Neural crest cell (in vitro differentiated cells): ENCODE results near the gene CYP26A1. TPM values are rescaled to one million over a fixed set of nuclear protein-coding genes. Genes with fewer than 3 reads are reported as not detected.

ENCODE experiments used
- DNase-seq: peaks from one replicate; pipeline ENCODE4 v3.0.0; 2021; ENCODE audit warnings: low read depth, mixed read lengths, low spot score
- H3K27ac Mint-ChIP-seq: one replicate; pipeline ENCODE4 v1.8.0; 2021; ENCODE audit warnings: mild to moderate bottlenecking, mixed read lengths; ENCODE audit not compliant: unreplicated experiment
- H3K27me3 Mint-ChIP-seq: 2 replicates; pipeline ENCODE4 v1.8.0; 2021; ENCODE audit warnings: low read depth, mild to moderate bottlenecking, mixed read lengths
- H3K36me3 Mint-ChIP-seq: 2 replicates; pipeline ENCODE4 v1.8.0; 2021; ENCODE audit warnings: low read depth, mild to moderate bottlenecking, mixed read lengths
- H3K4me1 Mint-ChIP-seq: 2 replicates; pipeline ENCODE4 v1.8.0; 2021; ENCODE audit warnings: mixed read lengths
- H3K4me3 Mint-ChIP-seq: one replicate; pipeline ENCODE4 v1.8.0; 2021; ENCODE audit warnings: mild to moderate bottlenecking, mixed read lengths
- H3K9me3 Mint-ChIP-seq: 2 replicates; pipeline ENCODE4 v1.8.0; 2021; ENCODE audit warnings: mixed read lengths
- CTCF ChIP-seq: fragments of 200-600 bp; sonication (generic); conservative IDR thresholded peaks from 2 replicates; pipeline ENCODE4 v1.5.0; 2021; ENCODE audit warnings: antibody characterized with exemption, mild to moderate bottlenecking
- total RNA-seq: library from RNA; stranded (reverse); gene quantifications from 2 replicates; pipeline ENCODE4 v1.2.1, GENCODE V29; 2021

CYP26A1 gene
- total RNA-seq, 1 donor from 2014 or later, result 0.23 TPM

- Mint-ChIP-seq H3K27ac (no peak overlapping the region), H3K27me3 (peaks cover 6% of the 10 kb centered on the region), H3K36me3 (peaks cover 9% of the 10 kb centered on the region), H3K4me3 (no peak overlapping the region), H3K4me1 (no peaks in the 10 kb centered on the region), H3K9me3 (peaks cover 5% of the 10 kb centered on the region)
- no peak for TF ChIP-seq CTCF
- DNase-seq, result no peak
These were observed 47.6 kb downstream of the CYP26A1 start for GRCh38 chr10:93121311-93121710.

GRCh38 chr10:93123766-93124165, 50.1 kb downstream of the CYP26A1 start:
- H3K9me3 Mint-ChIP-seq, result peaks cover 13% of the 10 kb centered on the region
- H3K36me3 Mint-ChIP-seq, result peaks cover 10% of the 10 kb centered on the region
- no peak overlapping the region for H3K4me3 Mint-ChIP-seq
- DNase-seq, result no peak
- TF ChIP-seq CTCF, result no peak
- no peak overlapping the region for H3K27ac Mint-ChIP-seq
- H3K4me1 Mint-ChIP-seq, result no peaks in the 10 kb centered on the region
- peaks cover 6% of the 10 kb centered on the region for H3K27me3 Mint-ChIP-seq

GRCh38 chr10:93124580-93125318, 51.1 kb downstream of the CYP26A1 start:
- TF ChIP-seq CTCF, result no peak
- H3K36me3 Mint-ChIP-seq, result peaks cover 12% of the 10 kb centered on the region
- DNase-seq, result no peak

GRCh38 chr10:93125966-93126365, 52.3 kb downstream of the CYP26A1 start:
- Mint-ChIP-seq H3K27me3 (peaks cover 5% of the 10 kb centered on the region), H3K4me3 (no peak overlapping the region)
- TF ChIP-seq CTCF, result no peak

More at GRCh38 chr10:93124580-93125318, 51.1 kb downstream of the CYP26A1 start:
- no peak overlapping the region for H3K4me3 Mint-ChIP-seq
- no peak overlapping the region for H3K27ac Mint-ChIP-seq
- no peaks in the 10 kb centered on the region for H3K4me1 Mint-ChIP-seq
- H3K27me3 Mint-ChIP-seq, result peaks cover 6% of the 10 kb centered on the region
- peaks cover 15% of the 10 kb centered on the region for H3K9me3 Mint-ChIP-seq

GRCh38 chr10:93126483-93127052, 52.9 kb downstream of the CYP26A1 start:
- H3K9me3 Mint-ChIP-seq, result peaks cover 15% of the 10 kb centered on the region
- H3K4me1 Mint-ChIP-seq, result no peaks in the 10 kb centered on the region
- peaks cover 12% of the 10 kb centered on the region for H3K36me3 Mint-ChIP-seq

More at GRCh38 chr10:93125966-93126365, 52.3 kb downstream of the CYP26A1 start:
- no peak for DNase-seq
- peaks cover 15% of the 10 kb centered on the region for H3K9me3 Mint-ChIP-seq
- no peak overlapping the region for H3K27ac Mint-ChIP-seq
- peaks cover 12% of the 10 kb centered on the region for H3K36me3 Mint-ChIP-seq
- H3K4me1 Mint-ChIP-seq, result no peaks in the 10 kb centered on the region

More at GRCh38 chr10:93126483-93127052, 52.9 kb downstream of the CYP26A1 start:
- no peak for DNase-seq
- Mint-ChIP-seq H3K27ac (no peak overlapping the region), H3K4me3 (no peak overlapping the region), H3K27me3 (peaks cover 3% of the 10 kb centered on the region)
- peak; percentile 56 for TF ChIP-seq CTCF

Other genes with a start within 250 kb of the CYP26A1 start
- 16.5 and 17.2 TPM in 2 replicates for gene EXOC6, start 225.4 kb upstream of the CYP26A1 start, total RNA-seq
- gene CYP26C1, start 13.1 kb upstream of the CYP26A1 start, total RNA-seq, result 0.30 and 0.37 TPM in 2 replicates